SK-N-SH treated with all-trans-retinoic acid at 6 μM for 48 hours (cell line): ENCODE data around the gene DHX30.

ENCODE experiments used
- ATAC-seq: fragments of 200-7000 bp; cut with Tn5 transposase; 3 replicates; pipeline ENCODE4 v1.9.1; 2020; ENCODE audit warnings: mild to moderate bottlenecking, moderate library complexity
- BACH2 ChIP-seq: fragments of 250-450 bp; sonication (Bioruptor Pico); IDR thresholded peaks from 2 replicates; pipeline ENCODE4 v1.9.0; 2021; ENCODE audit warnings: mild to moderate bottlenecking, borderline replicate concordance
- CREB5 ChIP-seq: fragments of 250-450 bp; sonication (Bioruptor Pico); IDR thresholded peaks from 2 replicates; pipeline ENCODE4 v1.5.1; 2020; ENCODE audit warnings: low read depth, mild to moderate bottlenecking, moderate library complexity
- ESRRG ChIP-seq: fragments of 250-450 bp; sonication (Bioruptor Pico); IDR thresholded peaks from 2 replicates; pipeline ENCODE4 v1.6.1; 2021; ENCODE audit warnings: mild to moderate bottlenecking
- OSR1 ChIP-seq: fragments of 250-450 bp; sonication (Bioruptor Pico); IDR thresholded peaks from 2 replicates; pipeline ENCODE4 v1.8.0; 2022; ENCODE audit warnings: moderate library complexity, mild to moderate bottlenecking, inconsistent platforms
- PATZ1 ChIP-seq: fragments of 250-450 bp; sonication (Bioruptor Pico); IDR thresholded peaks from 2 replicates; pipeline ENCODE4 v1.8.0; 2020; ENCODE audit warnings: mild to moderate bottlenecking, moderate library complexity, borderline replicate concordance
- POU6F1 ChIP-seq: fragments of 250-450 bp; sonication (Bioruptor Pico); IDR thresholded peaks from 2 replicates; pipeline ENCODE4 v1.8.0; 2021; ENCODE audit warnings: low read depth, mild to moderate bottlenecking, moderate library complexity, borderline replicate concordance
- PPARA ChIP-seq: fragments of 250-450 bp; sonication (Bioruptor Pico); IDR thresholded peaks from 2 replicates; pipeline ENCODE4 v1.5.0; 2020; ENCODE audit warnings: mild to moderate bottlenecking, borderline replicate concordance
- SNAI2 ChIP-seq: fragments of 250-450 bp; sonication (Bioruptor Pico); IDR thresholded peaks from 2 replicates; pipeline ENCODE4 v1.5.0; 2020; ENCODE audit warnings: mild to moderate bottlenecking, moderate library complexity
- TOX ChIP-seq: fragments of 250-450 bp; sonication (Bioruptor Pico); IDR thresholded peaks from 2 replicates; pipeline ENCODE4 v1.8.0; 2021; ENCODE audit warnings: mild to moderate bottlenecking, moderate library complexity, borderline replicate concordance
- TSHZ2 ChIP-seq: fragments of 250-450 bp; sonication (Bioruptor Pico); IDR thresholded peaks from 2 replicates; pipeline ENCODE4 v1.5.0; 2020; ENCODE audit warnings: mild to moderate bottlenecking, moderate library complexity
- ZC3H10 ChIP-seq: fragments of 250-450 bp; sonication (Bioruptor Pico); IDR thresholded peaks from 2 replicates; pipeline ENCODE4 v1.5.1; 2021; ENCODE audit warnings: mild to moderate bottlenecking, moderate library complexity
- ZFP30 ChIP-seq: fragments of 450-650 bp; formaldehyde crosslinking; IDR thresholded peaks from 2 replicates; pipeline ENCODE4 v1.5.0; 2022; ENCODE audit warnings: mild to moderate bottlenecking, moderate library complexity
- ZNF565 ChIP-seq: fragments of 450-650 bp; formaldehyde crosslinking; conservative IDR thresholded peaks from 2 replicates; pipeline ENCODE4 v1.5.0; 2020; ENCODE audit warnings: low read depth, mild to moderate bottlenecking, moderate library complexity
- ZNF8 ChIP-seq: fragments of 450-650 bp; formaldehyde crosslinking; IDR thresholded peaks from 2 replicates; pipeline ENCODE4 v1.5.0; 2020; ENCODE audit warnings: mild to moderate bottlenecking, moderate library complexity

Gene DHX30

GRCh38 chr3:47896736-47897135 lies 93.8 kb downstream of the DHX30 start:
- ATAC-seq: no peak
- no peak for TF ChIP-seq SNAI2 (CRISPR knock-in tag)
- no peak for TF ChIP-seq ZNF8 (CRISPR knock-in tag)

GRCh38 chr3:47897954-47898353 lies 95.0 kb downstream of the DHX30 start:
- ATAC-seq: no peak
- TF ChIP-seq ZFP30 (CRISPR knock-in tag) (no peak), OSR1 (CRISPR knock-in tag) (no peak), POU6F1 (CRISPR knock-in tag) (no peak), TSHZ2 (no peak), ZC3H10 (CRISPR knock-in tag) (no peak)

- TF ChIP-seq ZFP30 (CRISPR knock-in tag) (no peak), TOX (no peak), PATZ1 (no peak), PPARA (CRISPR knock-in tag) (no peak), CREB5 (CRISPR knock-in tag) (no peak), BACH2 (CRISPR knock-in tag) (no peak), ESRRG (no peak), ZNF565 (CRISPR knock-in tag) (no peak)
- no peak; the same call in 2 of the 3 replicates for ATAC-seq
These were observed 96.7 kb downstream of the DHX30 start for GRCh38 chr3:47899495-47900108.
